Measurements from ENCODE around the gene USP22. TPM values are rescaled to one million over a fixed set of nuclear protein-coding genes. Genes with fewer than 3 reads are reported as not detected.

The USP22 gene
- total and polyA plus RNA-seq, 2 of the 8 experiments (the other 6 are each of a cell fraction or from before 2014, with no cell fraction given) = 221 to 316 TPM

- H3K9me3 ChIP-seq (ENCODE audit: insufficient read depth in 2 of 2, low read depth in 1 of 2, low read length in 1 of 2) = peaks cover 5 to 8% of the 10 kb centered on the region in 2 experiments; a peak in 2 of 4 replicates
- CTCF ChIA-PET (ENCODE audit: partially characterized antibody) = no interaction called here
- 98% methylated on average over 3 of the region's 3 CpGs; no CpG with 5 or more reads in 1 of the 2 experiments for WGBS, 2 experiments (ENCODE audit: extremely low coverage in 1 of 2, insufficient coverage in 1 of 2, insufficient read length in 1 of 2, insufficient replicate concordance in 2 of 2, low coverage in 1 of 2, low lambda C conversion rate in 2 of 2, missing lambda C conversion rate in 1 of 2)
- no peak overlapping the region for H4K5ac ChIP-seq (ENCODE audit: insufficient read length, low read depth, low read length)
- no peak overlapping the region for H3K4ac ChIP-seq (replicated peaks; ENCODE audit: insufficient read length, low read depth, low read length)
- H3K23me2 ChIP-seq (ENCODE audit: low read depth, low read length) = no peaks in the 10 kb centered on the region
- H3K23ac ChIP-seq (ENCODE audit: insufficient read length) = no peak overlapping the region
- H4K91ac ChIP-seq (replicated peaks; ENCODE audit: insufficient read length, low read length) = no peak overlapping the region
- H3K9ac ChIP-seq (replicated peaks in 1 of 4; ENCODE audit: extremely low read depth in 1 of 4, low read depth in 3 of 4, low read length in 3 of 4) = no peak overlapping the region
- POLR2A ChIA-PET (ENCODE audit: partially characterized antibody) = no interaction called here
- H2BK120ac ChIP-seq (replicated peaks; ENCODE audit: low read depth, low read length) = no peak overlapping the region
- no peaks in the 10 kb centered on the region for H3K79me1 ChIP-seq (ENCODE audit: low read depth, low read length)
- no peak overlapping the region for H3K18ac ChIP-seq (ENCODE audit: extremely low read depth, low read length)
- no peak overlapping the region for H4K8ac ChIP-seq (ENCODE audit: extremely low read depth, insufficient read depth, low read length)
- no peaks in the 10 kb centered on the region for H3K79me2 ChIP-seq (ENCODE audit: control insufficient read depth in 1 of 2, insufficient read depth in 2 of 2, low read length in 2 of 2)
- H3K4me3 ChIP-seq (ENCODE audit: extremely low read depth in 1 of 4, insufficient read depth in 2 of 4, low read depth in 3 of 4, low read length in 4 of 4) = no peak overlapping the region
- peaks cover 0 to 14% (median 0%) of the 10 kb centered on the region in 4 experiments; a peak in 4 of 8 replicates for H3K36me3 ChIP-seq (ENCODE audit: control insufficient read depth in 2 of 4, insufficient read depth in 4 of 4, low read length in 3 of 4)
- H2AK5ac ChIP-seq (ENCODE audit: low read depth, low read length) = no peak overlapping the region
- no peak overlapping the region for H3K27ac ChIP-seq (ENCODE audit: low read depth, low read length)
- H3K27me3 ChIP-seq (replicated peaks in 1 of 4; ENCODE audit: control insufficient read depth in 3 of 4, extremely low read depth in 1 of 4, insufficient read depth in 3 of 4, low read length in 3 of 4) = no peaks in the 10 kb centered on the region
- H4K20me1 ChIP-seq (replicated peaks in 1 of 2; ENCODE audit: control insufficient read depth in 1 of 2, insufficient read depth in 2 of 2, low read length in 2 of 2) = peaks cover 0 to 2% of the 10 kb centered on the region in 2 experiments
- no peak overlapping the region for H3K14ac ChIP-seq (ENCODE audit: insufficient read length)
- FAIRE-seq = no peak
- no peak overlapping the region for H2BK5ac ChIP-seq (ENCODE audit: low read depth, low read length)
- H2AFZ ChIP-seq (ENCODE audit: low read length) = no peak overlapping the region
- H2BK12ac ChIP-seq (ENCODE audit: low read depth, low read length) = no peak overlapping the region
- H3K4me1 ChIP-seq (replicated peaks in 1 of 4; ENCODE audit: control insufficient read depth in 3 of 4, insufficient read depth in 4 of 4, low read length in 3 of 4) = no peaks in the 10 kb centered on the region; a peak in 1 of 7 replicates
- no peak overlapping the region for H3K4me2 ChIP-seq (ENCODE audit: insufficient read depth in 1 of 2, low read depth in 2 of 2, low read length in 2 of 2)
- DNase-seq (ENCODE audit: low read depth in 1 of 2, low spot score in 2 of 2) = peak in 1 of 2 experiments; percentile 6
- no peak overlapping the region for H2BK15ac ChIP-seq (ENCODE audit: low read length)
- no peak overlapping the region for H3K56ac ChIP-seq (replicated peaks; ENCODE audit: insufficient read length, low read depth, low read length)
- no peak overlapping the region for H2BK20ac ChIP-seq (ENCODE audit: low read length)
- no peak for TF ChIP-seq HDAC2 (IDR thresholded peaks at IDR 0.05; ENCODE audit: borderline replicate concordance in 1 of 2, low read depth in 2 of 2, low read length in 2 of 2)
- no peak for TF ChIP-seq ASH2L (IDR thresholded peaks at IDR 0.05; ENCODE audit: low read length)
- no peak for TF ChIP-seq KDM4A (IDR thresholded peaks at IDR 0.05; ENCODE audit: low read depth, low read length, severe bottlenecking)
- TF ChIP-seq CHD1 (IDR thresholded peaks at IDR 0.05; ENCODE audit: low read depth, low read length) = no peak
- no peak for TF ChIP-seq RNF2 (IDR thresholded peaks at IDR 0.05; ENCODE audit: borderline replicate concordance, low read depth, low read length, missing control alignments, poor library complexity, severe bottlenecking)
- TF ChIP-seq SIRT6 (IDR thresholded peaks at IDR 0.05; ENCODE audit: low read length) = no peak
- TF ChIP-seq SUZ12 (IDR thresholded peaks at IDR 0.05; ENCODE audit: low read length) = no peak
- no peak for TF ChIP-seq RXRA (IDR thresholded peaks at IDR 0.05; ENCODE audit: insufficient read depth, low read depth, low read length)
- TF ChIP-seq, protein P1, sequence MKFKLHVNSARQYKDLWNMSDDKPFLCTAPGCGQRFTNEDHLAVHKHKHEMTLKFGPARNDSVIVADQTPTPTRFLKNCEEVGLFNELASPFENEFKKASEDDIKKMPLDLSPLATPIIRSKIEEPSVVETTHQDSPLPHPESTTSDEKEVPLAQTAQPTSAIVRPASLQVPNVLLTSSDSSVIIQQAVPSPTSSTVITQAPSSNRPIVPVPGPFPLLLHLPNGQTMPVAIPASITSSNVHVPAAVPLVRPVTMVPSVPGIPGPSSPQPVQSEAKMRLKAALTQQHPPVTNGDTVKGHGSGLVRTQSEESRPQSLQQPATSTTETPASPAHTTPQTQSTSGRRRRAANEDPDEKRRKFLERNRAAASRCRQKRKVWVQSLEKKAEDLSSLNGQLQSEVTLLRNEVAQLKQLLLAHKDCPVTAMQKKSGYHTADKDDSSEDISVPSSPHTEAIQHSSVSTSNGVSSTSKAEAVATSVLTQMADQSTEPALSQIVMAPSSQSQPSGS (IDR thresholded peaks at IDR 0.05; ENCODE audit: low read length) = no peak
- no peak for TF ChIP-seq PHF8 (conservative IDR thresholded peaks at IDR 0.05; ENCODE audit: low read depth, low read length)
- no peak for TF ChIP-seq RAD21 (IDR thresholded peaks at IDR 0.05 in 1 of 2, conservative IDR thresholded peaks at IDR 0.05 in 1 of 2; ENCODE audit: low read depth in 2 of 2, low read length in 2 of 2)
- no peak for TF ChIP-seq GABPA (IDR thresholded peaks at IDR 0.05; ENCODE audit: borderline replicate concordance, insufficient read depth, low read length)
Observed at GRCh38 chr17:20983359-20983637, 59.5 kb downstream of the USP22 start.

Measured in H1 (cell line).